Endothelial cell of umbilical vein (primary cell): ENCODE results near the gene KRTAP13-4. TPM values are rescaled to one million over a fixed set of nuclear protein-coding genes. Genes with fewer than 3 reads are reported as not detected.

Experiments
- BruUV-seq: library from RNA; stranded (reverse); fragments of 400-500 nt; replicated peaks from 2 replicates; lab custom pipeline; 2021; lab: Mats Ljungman, UMichigan
- CTCF ChIA-PET: fragments of 300-600, 350-600 bp; sonication (Branson Sonifier 250); formaldehyde crosslinking; loops from one replicate; lab custom pipeline; 2021; ENCODE audit warnings: antibody characterized with exemption, inconsistent platforms; lab: Charles Lee
- POLR2A ChIA-PET: fragments of 300-600, 350-600 bp; sonication (Branson Sonifier 250); formaldehyde crosslinking; loops from one replicate; lab custom pipeline; 2021; ENCODE audit warnings: antibody characterized with exemption, inconsistent platforms; lab: Charles Lee
- DNase-seq: peaks from one replicate; pipeline ENCODE4 v3.0.0-alpha.2; 2011; ENCODE audit warnings: low read depth, low spot score
- FAIRE-seq: peaks from 2 replicates; lab custom pipeline; 2011; peaks lifted over from hg19 to GRCh38; lab: Jason Lieb, UNC
- H2AFZ ChIP-seq: 2 replicates; pipeline ENCODE4 v1.6.0; 2012; ENCODE audit warnings: low read depth, low read length, control low read depth, inconsistent platforms
- H3K27ac ChIP-seq: 2 replicates; pipeline ENCODE4 v1.5.1; 2011; ENCODE audit warnings: low read depth, mild to moderate bottlenecking, control low read depth, low read length, moderate library complexity; ENCODE audit not compliant: insufficient read depth
- H3K27me3 ChIP-seq, 2 experiments: 2 replicates each; pipeline versions ENCODE4 v1.6.0 to v1.6.1; 2011; ENCODE audit warnings: low read length in 2 of 2, mixed read lengths in 1 of 2; ENCODE audit not compliant: control insufficient read depth in 2 of 2, insufficient read depth in 2 of 2
- H3K36me3 ChIP-seq, 2 experiments: 2 replicates in 1 of 2; 3 replicates in 1 of 2; pipeline ENCODE4 v1.5.1; 2011; ENCODE audit warnings: low read length in 2 of 2, mild to moderate bottlenecking in 1 of 2, moderate library complexity in 1 of 2; ENCODE audit not compliant: control insufficient read depth in 2 of 2, insufficient read depth in 2 of 2; ENCODE audit errors: extremely low read depth in 1 of 2
- H3K4me1 ChIP-seq: 3 replicates; pipeline ENCODE4 v1.5.1; 2011; ENCODE audit warnings: mild to moderate bottlenecking, low read length; ENCODE audit not compliant: control insufficient read depth, insufficient read depth; ENCODE audit errors: extremely low read depth
- H3K4me2 ChIP-seq: 2 replicates; pipeline ENCODE4 v1.6.1; 2011; ENCODE audit warnings: low read length, control low read depth, mixed read lengths; ENCODE audit not compliant: insufficient read depth
- H3K4me3 ChIP-seq, 3 experiments: fragments of 200-600 bp in 1 of 3; sonication (generic), shearing (Covaris generic) in 1 of 3; replicated peaks in 1 of 3; 2 replicates each; pipeline ENCODE4 v1.5.1; 2011 to 2016; ENCODE audit warnings: control low read depth in 3 of 3, low read length in 3 of 3, mild to moderate bottlenecking in 2 of 3, inconsistent platforms in 1 of 3, low read depth in 1 of 3, moderate library complexity in 1 of 3; ENCODE audit not compliant: insufficient read depth in 1 of 3
- H3K79me2 ChIP-seq: 2 replicates; pipeline ENCODE4 v1.6.0; 2012; ENCODE audit warnings: low read length, inconsistent platforms; ENCODE audit not compliant: control insufficient read depth, insufficient read depth
- H3K9ac ChIP-seq: replicated peaks from 2 replicates; pipeline ENCODE3; 2011; ENCODE audit warnings: low read length, control low read depth; ENCODE audit not compliant: insufficient read depth; ENCODE audit errors: extremely low read depth
- H3K9me1 ChIP-seq: replicated peaks from 3 replicates; pipeline ENCODE4 v1.6.0; 2011; ENCODE audit warnings: mild to moderate bottlenecking, low read length; ENCODE audit not compliant: control insufficient read depth, insufficient read depth; ENCODE audit errors: extremely low read depth
- H3K9me3 ChIP-seq: replicated peaks from 2 replicates; pipeline ENCODE4 v1.5.1; 2012; ENCODE audit warnings: low read length, inconsistent platforms; ENCODE audit not compliant: control insufficient read depth, insufficient read depth
- H4K20me1 ChIP-seq: replicated peaks from 2 replicates; pipeline ENCODE3; 2011; ENCODE audit warnings: mild to moderate bottlenecking, low read length; ENCODE audit not compliant: control insufficient read depth, insufficient read depth; ENCODE audit errors: extremely low read depth
- EZH2 ChIP-seq: IDR thresholded peaks from 2 replicates; pipeline ENCODE4 v1.6.1; 2012; ENCODE audit warnings: borderline replicate concordance, low read depth, mild to moderate bottlenecking, moderate library complexity, low read length, inconsistent platforms; ENCODE audit not compliant: severe bottlenecking
- JUN ChIP-seq: IDR thresholded peaks from 2 replicates; pipeline ENCODE4 v1.6.1; 2011; ENCODE audit warnings: borderline replicate concordance, low read depth; ENCODE audit not compliant: insufficient read length, insufficient read depth
- POLR2AphosphoS5 ChIP-seq: IDR thresholded peaks from 2 replicates; pipeline ENCODE4 v1.6.1; 2012; ENCODE audit warnings: low read depth, mild to moderate bottlenecking, control low read depth, low read length, moderate library complexity; ENCODE audit not compliant: insufficient read depth
- dilution Hi-C: fragments of 300-500 bp; cut with MboI; formaldehyde crosslinking; loops from one replicate; pipeline ENCODE4 v1.15.0; 2019; ENCODE audit warnings: low sequenced_read_pairs; ENCODE audit not compliant: extremely low pct_ligation_motif_present
- intact Hi-C: fragments of 100-400 bp; cut with micrococcal nuclease; formaldehyde crosslinking; loops from one replicate; pipeline ENCODE4 v1.10.0; 2022
- polyA plus RNA-seq, 4 experiments: library from polyadenylated mRNA; depleted of rRNA in 3 of 4; stranded (reverse) in 3 of 4; unstranded in 1 of 4; fragments of >200 nt; gene quantifications; 2 replicates each; pipeline versions ENCODE4 v1.2.1 to v1.2.3, GENCODE V29; 2011 to 2012; ENCODE audit warnings: missing spikeins in 1 of 4
- total RNA-seq: library from RNA; stranded (reverse); gene quantifications from 2 replicates; pipeline ENCODE4 v1.2.3, GENCODE V29; 2021
- TF ChIP-seq, protein P1 (sequence below): IDR thresholded peaks from 2 replicates; pipeline ENCODE4 v1.6.1; 2011; ENCODE audit not compliant: insufficient read depth, insufficient read length
- TF ChIP-seq, protein P2 (sequence below), 2 donors: IDR thresholded peaks; 1 replicate in 1 of 2; 2 replicates in 1 of 2; pipeline ENCODE4 v1.5.1; 2011; ENCODE audit warnings: low read length in 2 of 2, mild to moderate bottlenecking in 2 of 2, moderate library complexity in 2 of 2, control low read depth in 1 of 2, inconsistent platforms in 1 of 2, low read depth in 1 of 2; ENCODE audit not compliant: insufficient read depth in 1 of 2; ENCODE audit errors: extremely low read depth in 1 of 2

Gene KRTAP13-4
- total and polyA plus RNA-seq, 2 donors (not counting 3 experiments of a cell fraction or from before 2014, with no cell fraction given) = not detected

DNA sequence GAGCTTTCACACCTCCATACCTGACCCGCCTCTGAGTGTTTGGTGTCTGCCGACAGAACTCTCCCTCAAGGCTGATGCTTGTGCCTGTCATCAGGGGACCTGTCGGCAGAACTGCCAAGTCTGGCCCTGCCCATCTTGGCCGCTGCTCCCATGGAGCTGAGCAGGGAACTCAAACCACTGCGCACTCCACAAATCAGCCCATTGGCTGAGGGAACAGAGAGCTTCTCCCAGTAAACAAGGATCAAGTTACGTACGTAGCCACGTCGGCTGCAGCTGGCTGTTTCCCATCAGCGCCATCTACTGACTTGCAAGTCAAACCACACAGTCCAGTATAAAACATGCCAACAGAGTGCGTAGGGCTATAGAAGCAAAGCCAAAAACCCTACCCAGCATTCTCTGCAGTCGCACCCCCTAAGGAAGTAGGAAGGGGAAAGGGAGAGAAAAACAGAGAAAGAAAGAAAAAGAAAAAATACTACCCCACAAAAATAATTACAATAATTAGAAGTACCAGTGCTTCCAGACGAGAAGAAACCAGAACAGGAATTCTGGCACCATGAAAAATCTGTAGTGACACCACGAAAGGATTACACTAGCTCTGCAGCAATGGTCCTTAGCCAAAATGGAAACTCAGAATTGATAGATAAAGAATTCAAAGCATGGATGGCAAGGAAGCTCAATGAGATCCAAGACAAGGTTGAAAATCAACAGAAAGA, 21.1 kb upstream of the KRTAP13-4 start:
- no peaks in the 10 kb centered on the region for H3K36me3 ChIP-seq
- BruUV-seq = no TSS peak
- no peaks in the 10 kb centered on the region for H3K9me3 ChIP-seq
- FAIRE-seq (no peak), DNase-seq (no peak)
- H3K9me1 ChIP-seq = no peaks in the 10 kb centered on the region
- no peaks in the 10 kb centered on the region for H4K20me1 ChIP-seq
- H3K4me2 ChIP-seq = no peak overlapping the region
- H3K9ac ChIP-seq = no peak overlapping the region
- dilution Hi-C loops (no loop called here), intact Hi-C loops (no loop called here)
- H3K27me3 ChIP-seq = no peaks in the 10 kb centered on the region
- ChIA-PET POLR2A (no interaction called here), CTCF (interaction anchor here (1.2 kb wide), 1 partner anchor 10 kb away, joined by 3 read pairs; no protein-coding TSS in a partner anchor)
- H3K27ac ChIP-seq = no peak overlapping the region
- H3K4me3 ChIP-seq = no peak overlapping the region
- H2AFZ ChIP-seq = no peak overlapping the region
- no peak for TF ChIP-seq EZH2
- TF ChIP-seq, protein P1, sequence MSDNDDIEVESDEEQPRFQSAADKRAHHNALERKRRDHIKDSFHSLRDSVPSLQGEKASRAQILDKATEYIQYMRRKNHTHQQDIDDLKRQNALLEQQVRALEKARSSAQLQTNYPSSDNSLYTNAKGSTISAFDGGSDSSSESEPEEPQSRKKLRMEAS = no peak
- no peak for TF ChIP-seq JUN
- TF ChIP-seq, protein P2, sequence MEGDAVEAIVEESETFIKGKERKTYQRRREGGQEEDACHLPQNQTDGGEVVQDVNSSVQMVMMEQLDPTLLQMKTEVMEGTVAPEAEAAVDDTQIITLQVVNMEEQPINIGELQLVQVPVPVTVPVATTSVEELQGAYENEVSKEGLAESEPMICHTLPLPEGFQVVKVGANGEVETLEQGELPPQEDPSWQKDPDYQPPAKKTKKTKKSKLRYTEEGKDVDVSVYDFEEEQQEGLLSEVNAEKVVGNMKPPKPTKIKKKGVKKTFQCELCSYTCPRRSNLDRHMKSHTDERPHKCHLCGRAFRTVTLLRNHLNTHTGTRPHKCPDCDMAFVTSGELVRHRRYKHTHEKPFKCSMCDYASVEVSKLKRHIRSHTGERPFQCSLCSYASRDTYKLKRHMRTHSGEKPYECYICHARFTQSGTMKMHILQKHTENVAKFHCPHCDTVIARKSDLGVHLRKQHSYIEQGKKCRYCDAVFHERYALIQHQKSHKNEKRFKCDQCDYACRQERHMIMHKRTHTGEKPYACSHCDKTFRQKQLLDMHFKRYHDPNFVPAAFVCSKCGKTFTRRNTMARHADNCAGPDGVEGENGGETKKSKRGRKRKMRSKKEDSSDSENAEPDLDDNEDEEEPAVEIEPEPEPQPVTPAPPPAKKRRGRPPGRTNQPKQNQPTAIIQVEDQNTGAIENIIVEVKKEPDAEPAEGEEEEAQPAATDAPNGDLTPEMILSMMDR (IDR thresholded peaks at IDR 0.05; ENCODE audit: extremely low read depth in 1 of 2, insufficient read depth in 1 of 2, low read depth in 1 of 2, low read length in 2 of 2) = no peak
- TF ChIP-seq POLR2AphosphoS5 = no peak
- no peaks in the 10 kb centered on the region for H3K79me2 ChIP-seq
- no peaks in the 10 kb centered on the region for H3K4me1 ChIP-seq
